ENCODE results near the gene TRIM66.

DNA sequence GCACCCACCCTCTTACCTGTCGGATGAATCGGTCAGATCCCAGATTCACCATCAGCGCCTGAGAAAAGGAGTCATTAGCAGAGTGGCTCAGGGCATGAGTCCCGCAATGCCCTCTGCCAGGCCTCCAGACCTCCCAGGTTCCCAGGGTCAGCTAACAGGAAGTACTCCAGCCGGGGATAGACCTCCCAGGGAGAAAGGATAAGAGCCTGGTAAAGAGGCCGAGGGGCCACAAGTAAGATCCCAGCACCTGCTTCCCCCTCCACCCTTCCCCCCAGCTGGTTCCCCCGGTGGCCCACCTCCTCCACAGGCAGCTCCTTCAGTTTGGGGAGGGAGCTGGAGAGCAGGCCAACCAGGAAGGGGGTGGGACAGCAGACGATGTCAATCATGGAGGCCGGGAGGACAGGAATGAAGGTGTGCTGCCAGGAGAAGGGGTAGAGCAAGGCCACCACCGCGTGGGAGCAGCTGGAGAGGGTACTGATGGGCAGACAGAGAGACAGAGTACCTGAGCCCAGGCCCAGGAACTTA, 16.5 kb upstream of the TRIM66 start:
- TF ChIP-seq, protein P1, sequence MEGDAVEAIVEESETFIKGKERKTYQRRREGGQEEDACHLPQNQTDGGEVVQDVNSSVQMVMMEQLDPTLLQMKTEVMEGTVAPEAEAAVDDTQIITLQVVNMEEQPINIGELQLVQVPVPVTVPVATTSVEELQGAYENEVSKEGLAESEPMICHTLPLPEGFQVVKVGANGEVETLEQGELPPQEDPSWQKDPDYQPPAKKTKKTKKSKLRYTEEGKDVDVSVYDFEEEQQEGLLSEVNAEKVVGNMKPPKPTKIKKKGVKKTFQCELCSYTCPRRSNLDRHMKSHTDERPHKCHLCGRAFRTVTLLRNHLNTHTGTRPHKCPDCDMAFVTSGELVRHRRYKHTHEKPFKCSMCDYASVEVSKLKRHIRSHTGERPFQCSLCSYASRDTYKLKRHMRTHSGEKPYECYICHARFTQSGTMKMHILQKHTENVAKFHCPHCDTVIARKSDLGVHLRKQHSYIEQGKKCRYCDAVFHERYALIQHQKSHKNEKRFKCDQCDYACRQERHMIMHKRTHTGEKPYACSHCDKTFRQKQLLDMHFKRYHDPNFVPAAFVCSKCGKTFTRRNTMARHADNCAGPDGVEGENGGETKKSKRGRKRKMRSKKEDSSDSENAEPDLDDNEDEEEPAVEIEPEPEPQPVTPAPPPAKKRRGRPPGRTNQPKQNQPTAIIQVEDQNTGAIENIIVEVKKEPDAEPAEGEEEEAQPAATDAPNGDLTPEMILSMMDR (IDR thresholded peaks at IDR 0.05; ENCODE audit: low read depth, low read length): no peak
- TF ChIP-seq MYC (IDR thresholded peaks at IDR 0.05; ENCODE audit: low read depth, low read length) (no peak), POLR2A (IDR thresholded peaks at IDR 0.05; ENCODE audit: extremely low read depth, insufficient read length) (no peak)
- TF ChIP-seq, protein P2, sequence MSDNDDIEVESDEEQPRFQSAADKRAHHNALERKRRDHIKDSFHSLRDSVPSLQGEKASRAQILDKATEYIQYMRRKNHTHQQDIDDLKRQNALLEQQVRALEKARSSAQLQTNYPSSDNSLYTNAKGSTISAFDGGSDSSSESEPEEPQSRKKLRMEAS (IDR thresholded peaks at IDR 0.05; ENCODE audit: low read depth, low read length): no peak

Data from NB4 (cell line).